ENCODE results near the gene SARDH. TPM values are rescaled to one million over a fixed set of nuclear protein-coding genes. Genes with fewer than 3 reads are reported as not detected.

Gene SARDH
- total and polyA plus RNA-seq, 2 donors (not counting 1 experiment from before 2014, with no cell fraction given), result 0.03 to 0.07 TPM

DNA sequence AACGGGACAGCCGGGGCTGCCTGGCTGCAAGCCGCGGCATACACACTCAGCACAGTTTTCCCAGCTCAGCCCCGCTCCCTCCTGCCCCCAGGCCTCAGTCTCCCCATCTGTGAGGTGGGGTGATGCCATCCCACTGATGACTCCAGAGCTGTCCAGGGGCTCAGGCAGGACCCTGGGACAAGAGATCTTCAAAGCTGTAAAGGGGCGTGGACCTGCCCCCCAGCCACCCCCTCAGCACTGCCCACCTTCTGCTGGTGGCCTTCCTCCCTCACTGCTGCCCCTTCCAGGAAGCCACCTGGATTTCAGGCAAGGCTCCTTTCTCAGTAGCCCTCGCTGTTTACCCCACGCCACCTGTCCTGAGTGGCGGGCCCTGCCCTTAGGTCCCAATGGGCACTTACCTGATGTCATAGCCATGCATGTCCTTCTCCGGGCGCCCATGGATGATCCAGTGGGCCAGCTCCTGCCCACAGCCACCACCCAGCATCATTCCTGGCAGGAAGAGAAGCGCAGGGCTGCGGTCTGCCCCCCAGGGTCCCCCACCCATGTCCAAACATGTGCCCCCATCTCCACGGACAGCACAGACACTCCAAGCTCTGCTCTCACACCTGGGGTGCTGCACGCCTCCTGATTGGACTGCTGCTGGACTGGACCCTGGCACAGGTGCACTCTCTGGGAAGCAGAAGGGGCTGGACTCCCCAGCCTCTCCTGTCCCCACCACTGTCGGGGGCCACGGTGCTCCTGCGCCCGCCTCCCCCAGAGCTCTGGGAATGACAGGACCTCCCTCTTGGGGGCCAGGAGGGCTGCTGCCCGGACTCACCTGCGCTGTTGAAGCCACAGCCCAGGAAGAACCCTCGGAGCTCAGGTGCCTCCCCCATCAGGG, 25.7 kb downstream of the SARDH start:
- TF ChIP-seq EZH2 (IDR thresholded peaks at IDR 0.05; ENCODE audit: borderline replicate concordance, insufficient read depth, low read depth, low read length, poor library complexity, severe bottlenecking) (no peak), CTCF (IDR thresholded peaks at IDR 0.05) (no peak)
- H3K79me2 ChIP-seq (ENCODE audit: control insufficient read depth, insufficient read depth, low read length), result no peaks in the 10 kb centered on the region
- H3K36me3 ChIP-seq (replicated peaks in 1 of 2; ENCODE audit: control extremely low read depth in 1 of 2, control insufficient read depth in 1 of 2, extremely low read depth in 1 of 2, insufficient read depth in 2 of 2, low read length in 1 of 2), result no peaks in the 10 kb centered on the region
- H3K4me3 Mint-ChIP-seq, result no peak overlapping the region
- H4K20me1 ChIP-seq (ENCODE audit: control insufficient read depth, insufficient read depth, low read length, poor library complexity, severe bottlenecking), result no peaks in the 10 kb centered on the region
- ChIA-PET CTCF (no interaction called here), POLR2A (no interaction called here)
- intact Hi-C loops (cut with micrococcal nuclease), result no loop called here
- peaks cover 0 to 19% of the 10 kb centered on the region in 2 donors for H3K4me1 ChIP-seq (ENCODE audit: control insufficient read depth in 2 of 2, insufficient read depth in 2 of 2, low read length in 2 of 2)
- ATAC-seq (ENCODE audit: low read depth), result no peak
- H3K4me1 Mint-ChIP-seq, result peaks cover 19% of the 10 kb centered on the region
- H3K9me3 Mint-ChIP-seq (ENCODE audit: insufficient read depth), result no peaks in the 10 kb centered on the region
- WGBS (ENCODE audit: insufficient coverage), result 84% methylated on average over 18 of the region's 22 CpGs
- no peak overlapping the region for H2AFZ ChIP-seq (ENCODE audit: insufficient read depth, low read depth, low read length, poor library complexity, severe bottlenecking)
- no peaks in the 10 kb centered on the region for H3K9me3 ChIP-seq (ENCODE audit: control extremely low read depth in 1 of 3, control insufficient read depth in 2 of 3, insufficient read depth in 1 of 3, low read length in 2 of 3)
- H3K27me3 Mint-ChIP-seq, result peaks cover 22% of the 10 kb centered on the region
- no peak overlapping the region for H3K27ac ChIP-seq (ENCODE audit: low read length in 2 of 2)
- no peak overlapping the region for H3K9ac ChIP-seq (ENCODE audit: low read length)
- H3K4me2 ChIP-seq (replicated peaks; ENCODE audit: low read depth, low read length, poor library complexity, severe bottlenecking), result no peak overlapping the region
- H3K27me3 ChIP-seq (replicated peaks in 1 of 4; ENCODE audit: control extremely low read depth in 1 of 4, control insufficient read depth in 3 of 4, insufficient read depth in 4 of 4, low read length in 3 of 4), result peaks cover 0 to 10% (median 0%) of the 10 kb centered on the region in 4 experiments
- H3K4me3 ChIP-seq (ENCODE audit: control extremely low read depth in 1 of 5, extremely low read depth in 1 of 5, insufficient read depth in 1 of 5, low read depth in 2 of 5, low read length in 4 of 5), result no peak overlapping the region
- DNase-seq, result no peak
- H3K27ac Mint-ChIP-seq, result no peak overlapping the region
